Effector CD4-positive, alpha-beta T cell (primary cell): ENCODE results near the gene OR10G2. TPM values are rescaled to one million over a fixed set of nuclear protein-coding genes. Genes with fewer than 3 reads are reported as not detected.
"Not testable (repeated sequence)": the region's sequence is repeated elsewhere in the genome, so short reads cannot be mapped to it uniquely, and the experiment has no call there.

Source experiments
- DNase-seq: peaks from one replicate; pipeline ENCODE4 v3.0.0-alpha.2; 2020
- total RNA-seq: gene quantifications from one replicate; lab custom pipeline; 2026; lab: John Stamatoyannopoulos, UW

OR10G2 gene, protein sequence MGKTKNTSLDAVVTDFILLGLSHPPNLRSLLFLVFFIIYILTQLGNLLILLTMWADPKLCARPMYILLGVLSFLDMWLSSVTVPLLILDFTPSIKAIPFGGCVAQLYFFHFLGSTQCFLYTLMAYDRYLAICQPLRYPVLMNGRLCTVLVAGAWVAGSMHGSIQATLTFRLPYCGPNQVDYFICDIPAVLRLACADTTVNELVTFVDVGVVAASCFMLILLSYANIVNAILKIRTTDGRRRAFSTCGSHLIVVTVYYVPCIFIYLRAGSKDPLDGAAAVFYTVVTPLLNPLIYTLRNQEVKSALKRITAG
- not detected for total RNA-seq

DNA sequence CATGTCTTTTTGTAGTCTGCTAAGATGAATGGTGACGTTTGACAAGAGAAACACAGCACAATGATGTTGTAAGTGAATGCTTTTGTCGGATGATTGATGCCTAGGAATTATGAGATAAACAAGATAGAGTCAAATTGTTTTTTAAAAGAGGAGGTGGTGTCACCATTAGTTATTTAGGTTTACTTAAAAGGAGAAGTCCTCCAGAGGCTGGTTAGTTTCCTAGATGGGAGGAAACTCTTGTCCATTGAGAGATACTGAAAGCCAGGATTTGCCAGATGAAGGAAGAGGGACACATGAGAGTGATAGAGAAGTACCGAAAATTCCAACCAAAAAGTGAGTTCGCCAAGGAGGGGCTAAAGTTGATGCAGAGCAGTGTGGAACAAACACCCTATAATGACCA is at the start of gene OR10G2:
Gene OR10G2, minus strand, starts transcription at position 101 of the 400 bp plus-strand sequence. Its CDS starts 98 bp downstream, at position 3.
- DNase-seq = no peak

- no peak for DNase-seq
These were observed 45.3 kb upstream of the OR10G2 start for GRCh38 chr14:21680072-21680471.

GRCh38 chr14:21675566-21675965 is 40.8 kb upstream of the OR10G2 start:
- DNase-seq = no peak

DNA sequence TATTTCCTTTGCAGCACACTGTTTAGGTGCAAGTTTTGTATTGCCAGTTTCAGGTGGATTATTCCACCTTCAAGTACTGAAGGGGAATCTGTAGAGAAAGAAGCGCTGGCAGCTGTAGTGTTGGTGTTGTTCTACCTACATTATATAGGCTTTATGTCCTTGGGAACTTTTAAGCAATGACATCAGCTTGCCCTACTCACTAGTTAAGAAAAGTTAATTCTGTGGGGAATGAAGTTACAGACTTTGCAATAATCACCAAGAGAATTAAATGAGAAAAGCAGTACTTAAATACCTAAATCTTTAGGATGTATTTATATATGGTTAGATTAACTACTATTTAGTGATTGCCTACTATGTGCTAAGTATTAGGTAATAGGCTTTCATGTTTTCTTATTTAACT is 39.0 kb upstream of the OR10G2 start, which contains the start of gene OR4E1:
Gene OR4E1, minus strand, starts transcription at position 101 of the 400 bp plus-strand sequence. CDS start 2,883 bp downstream, outside the sequence.
- no peak for DNase-seq

DNA sequence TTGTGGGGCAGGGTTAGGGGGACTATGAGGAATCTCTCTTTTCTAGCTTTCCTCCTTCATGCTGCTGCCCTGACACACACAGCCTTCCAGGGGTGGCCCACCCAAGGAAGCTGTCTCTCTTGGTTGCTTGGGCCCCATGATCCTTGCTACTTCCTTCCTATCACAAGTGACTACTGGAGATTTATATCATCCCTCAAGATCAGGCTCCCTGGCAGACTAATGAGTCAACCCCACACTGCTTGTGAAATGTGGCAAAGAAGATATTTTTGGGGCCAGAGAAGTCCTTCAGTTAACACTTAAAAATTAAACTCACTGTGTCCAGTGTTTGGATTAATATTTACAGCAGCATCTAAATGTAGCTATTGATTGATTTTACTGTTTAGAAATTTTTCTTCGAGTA is 37.4 kb upstream of the OR10G2 start:
- no peak for DNase-seq

DNA sequence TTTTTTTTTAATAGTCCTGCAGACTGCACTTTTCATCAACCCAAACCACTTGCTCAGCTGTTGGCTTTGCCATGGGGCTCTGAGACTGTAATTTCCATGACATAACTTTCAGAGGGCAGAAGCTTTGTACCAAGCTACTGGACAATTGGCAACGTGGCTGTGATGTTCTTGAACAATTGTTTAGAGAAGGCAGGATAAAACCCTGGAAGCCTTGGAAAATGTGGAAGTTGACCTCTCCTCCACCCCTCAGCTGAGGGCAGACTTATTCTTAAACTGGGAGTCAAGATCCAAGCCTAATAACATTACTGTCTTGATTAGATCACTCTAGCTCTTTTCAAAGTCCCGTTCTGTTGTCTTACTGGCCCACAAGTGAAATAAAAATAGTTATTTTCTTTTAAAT is 36.6 kb upstream of the OR10G2 start:
- DNase-seq = no peak

DNA sequence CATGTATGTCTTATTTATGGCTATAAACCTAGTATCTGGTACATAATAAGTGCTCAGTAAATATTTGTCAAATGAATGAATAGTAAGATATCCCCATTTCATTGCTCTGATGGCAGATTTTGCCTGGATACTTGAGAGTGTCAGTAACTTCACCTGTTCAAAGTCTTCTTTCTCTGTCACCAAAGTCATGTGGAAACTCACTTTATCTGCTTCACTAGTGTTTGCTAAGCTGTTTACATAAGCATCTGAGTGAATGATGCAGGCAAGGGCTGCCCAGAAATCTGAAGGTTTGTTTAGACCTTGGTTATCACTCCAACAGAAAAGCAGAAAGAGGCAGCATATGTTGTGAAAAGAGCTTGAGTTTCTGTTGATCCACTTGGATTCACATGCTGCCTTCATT is 34.5 kb upstream of the OR10G2 start:
- no peak for DNase-seq

DNA sequence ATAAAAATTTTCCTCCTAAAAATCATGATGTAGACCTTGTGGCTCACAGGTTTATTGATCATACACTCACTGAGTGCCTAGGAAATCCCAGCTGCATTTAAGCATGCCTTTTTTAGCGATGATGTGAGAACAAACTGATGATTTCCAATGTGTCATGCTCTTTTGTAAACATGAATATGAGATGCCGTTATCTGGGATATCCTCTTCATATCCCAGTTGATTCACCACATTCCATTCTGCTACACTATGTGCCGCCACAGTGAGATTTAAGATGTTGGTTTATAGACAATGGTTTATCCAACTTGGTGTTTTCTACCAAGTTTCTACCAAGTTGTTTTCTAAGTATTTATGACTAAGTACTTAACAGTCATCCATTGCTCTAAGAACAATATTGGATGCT is 33.6 kb upstream of the OR10G2 start:
- no peak for DNase-seq

DNA sequence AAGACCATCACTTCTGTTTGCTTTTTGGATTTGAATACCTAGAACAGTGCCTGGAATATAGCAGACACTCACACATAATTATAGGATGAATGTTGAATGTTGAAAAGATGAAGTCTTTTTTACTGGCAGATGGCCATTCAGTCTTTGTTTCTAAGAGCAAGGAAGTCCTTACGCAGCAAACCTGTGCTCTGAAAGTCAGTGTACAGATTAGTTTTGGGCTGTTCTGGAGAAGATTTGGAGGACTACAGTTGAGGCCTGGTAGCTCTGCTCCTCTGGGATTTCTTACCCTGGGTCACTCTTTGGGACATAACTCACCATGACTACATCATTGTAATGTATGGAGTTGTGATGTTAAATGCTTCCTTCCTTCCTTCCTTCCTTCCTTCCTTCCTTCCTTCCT is 22.2 kb upstream of the OR10G2 start:
- no peak for DNase-seq

- DNase-seq = no peak
These were observed 19.5 kb upstream of the OR10G2 start for GRCh38 chr14:21654215-21654614.

- no peak for DNase-seq
These were observed 18.7 kb upstream of the OR10G2 start, which contains the start of gene OR4E2 for GRCh38 chr14:21653331-21653885. Gene OR4E2, plus strand, starts transcription at chr14:21653835. Its CDS starts 11,248 bp downstream, at chr14:21665083.

GRCh38 chr14:21652209-21652808 is 17.6 kb upstream of the OR10G2 start:
- no peak for DNase-seq

DNA sequence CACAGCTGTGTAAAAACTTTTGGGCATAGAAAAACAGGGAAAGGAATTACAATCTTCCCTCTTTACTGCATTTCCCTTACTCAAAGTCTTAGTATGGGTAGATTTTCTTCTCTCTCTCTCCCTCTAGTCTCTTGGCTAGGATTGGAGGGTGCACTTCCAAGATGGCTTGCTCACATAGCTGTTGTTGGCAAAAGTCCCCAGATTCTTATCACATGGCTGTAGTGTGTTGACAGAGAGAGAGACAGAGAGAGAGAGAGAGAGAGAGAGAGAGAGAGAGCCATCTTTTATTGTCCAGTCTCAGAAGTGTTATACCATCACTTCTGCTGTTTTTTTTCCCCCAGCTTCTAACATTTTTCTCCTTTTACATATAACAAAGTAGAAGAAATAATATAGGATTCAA is 12.6 kb upstream of the OR10G2 start:
- no peak for DNase-seq

- no peak for DNase-seq
These were observed 8.7 kb upstream of the OR10G2 start for GRCh38 chr14:21643407-21643806.

GRCh38 chr14:21642683-21643082 is 7.9 kb upstream of the OR10G2 start:
- no peak for DNase-seq

DNA sequence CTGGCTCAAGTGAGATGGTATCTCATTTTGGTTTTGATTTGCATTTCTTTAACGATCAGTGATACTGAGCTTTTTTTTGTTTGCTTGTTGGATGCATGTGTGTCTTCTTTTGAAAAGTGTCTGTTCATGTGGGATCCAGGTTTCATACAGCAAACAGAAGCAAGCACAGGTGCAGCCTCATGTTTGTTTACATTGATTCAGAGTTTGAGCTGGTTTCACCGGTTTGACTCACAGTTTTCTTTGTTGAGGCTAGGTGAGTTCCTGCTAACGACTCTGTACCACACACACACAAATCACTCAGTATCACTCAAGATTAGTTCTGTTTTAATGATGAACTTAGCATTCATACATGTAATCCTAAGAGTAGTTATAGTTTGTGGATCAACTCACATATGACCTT is 3.7 kb downstream of the OR10G2 start:
- no peak for DNase-seq

DNA sequence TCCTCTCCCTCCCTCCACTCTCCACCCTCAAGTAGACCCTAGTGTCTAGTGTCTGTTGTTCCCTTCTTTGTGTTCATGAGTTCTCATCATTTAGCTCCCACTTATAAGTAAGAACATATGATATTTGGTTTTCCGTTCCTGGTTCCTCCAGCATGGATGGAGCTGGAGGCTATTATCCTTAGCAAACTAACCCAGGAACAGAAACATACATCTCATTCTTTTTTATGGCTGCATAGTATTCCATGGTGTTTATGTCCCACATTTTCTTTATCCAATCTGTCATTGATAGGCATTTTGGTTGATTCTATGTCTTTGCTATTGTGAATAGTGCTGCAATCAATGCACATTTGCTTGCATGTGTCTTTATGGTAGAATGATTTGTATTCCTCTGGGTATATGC is 4.2 kb downstream of the OR10G2 start:
- not testable (repeated sequence) for DNase-seq

GRCh38 chr14:21626491-21627230 is 8.1 kb downstream of the OR10G2 start:
- DNase-seq = no peak

- no peak for DNase-seq
These were observed 17.1 kb downstream of the OR10G2 start for GRCh38 chr14:21617614-21618013.

GRCh38 chr14:21614240-21614639 is 20.5 kb downstream of the OR10G2 start:
- DNase-seq = no peak

DNA sequence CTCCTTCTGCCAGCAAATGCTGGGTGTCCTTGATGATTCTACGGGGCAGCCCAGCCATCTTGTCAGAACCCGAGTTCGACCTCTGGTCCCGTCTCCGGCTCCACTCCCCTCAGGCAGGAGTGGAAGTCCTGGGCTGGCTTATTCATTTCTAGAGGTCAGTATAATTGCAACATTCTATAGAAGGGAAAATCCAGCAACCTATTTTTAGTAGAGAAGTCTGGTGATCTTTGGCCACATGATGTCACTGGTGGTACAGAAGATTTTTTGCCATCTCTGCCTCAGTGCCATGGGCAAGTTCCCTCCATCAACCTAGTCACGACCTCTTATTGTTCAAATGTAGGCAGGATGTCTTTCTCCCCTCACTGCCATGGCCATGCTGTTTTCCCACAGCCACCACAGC is 22.4 kb downstream of the OR10G2 start:
- DNase-seq = no peak

- not testable (repeated sequence) for DNase-seq
These were observed 32.6 kb downstream of the OR10G2 start for GRCh38 chr14:21602181-21602580.

GRCh38 chr14:21589317-21589716 is 45.4 kb downstream of the OR10G2 start:
- no peak for DNase-seq
